Measurements from ENCODE around the gene C2CD5.
"Not testable (repeated sequence)": the region's sequence is repeated elsewhere in the genome, so short reads cannot be mapped to it uniquely, and the experiment has no call there.

Gene C2CD5

DNA sequence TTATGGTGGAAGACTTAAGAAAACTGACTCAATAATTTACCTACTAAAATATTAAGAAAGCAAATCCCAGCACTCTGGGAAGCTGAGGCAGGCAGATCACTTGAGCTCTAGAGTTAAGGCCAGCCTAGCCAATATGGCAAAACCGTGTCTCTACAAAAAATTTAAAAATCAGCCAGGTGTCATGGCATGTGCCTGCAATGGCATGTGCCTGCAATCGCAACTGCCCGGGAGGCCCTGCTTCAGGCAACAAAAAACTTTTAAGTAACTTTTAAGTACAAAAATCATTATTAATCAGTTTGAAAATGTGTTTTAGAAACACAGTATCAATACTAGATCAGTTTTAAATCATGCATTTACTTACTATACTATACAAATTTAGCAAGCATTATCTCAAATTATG is 17.5 kb downstream of the C2CD5 start:
- peaks cover 6% of the 10 kb centered on the region for H3K4me1 Mint-ChIP-seq (ENCODE audit: low read depth)
- peaks cover 9% of the 10 kb centered on the region for H3K9me3 Mint-ChIP-seq
- DNase-seq (ENCODE audit: low spot score), result no peak
- H3K36me3 Mint-ChIP-seq (ENCODE audit: low read depth), result peaks cover 36% of the 10 kb centered on the region
- no peak overlapping the region for H3K27ac Mint-ChIP-seq
- no peak overlapping the region for H3K4me3 Mint-ChIP-seq
- no peaks in the 10 kb centered on the region for H3K27me3 Mint-ChIP-seq (ENCODE audit: low read depth)

DNA sequence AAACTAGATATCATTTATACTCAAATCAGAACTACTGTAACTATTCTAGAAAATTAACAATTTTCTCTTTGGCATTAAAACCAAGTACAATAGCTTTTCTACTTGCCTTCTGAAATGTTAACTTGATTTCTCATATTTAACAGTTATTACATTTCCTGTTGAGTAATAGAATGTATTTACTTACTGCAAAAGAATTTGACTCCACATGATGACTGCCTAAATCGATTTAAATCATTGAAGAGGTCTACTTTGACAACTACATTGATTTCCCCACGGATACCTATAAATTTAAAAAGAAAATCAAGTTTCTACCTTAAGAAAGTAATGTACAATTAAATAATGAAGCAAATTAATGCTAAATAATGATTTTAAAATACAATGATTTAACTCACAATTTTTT is 18.9 kb downstream of the C2CD5 start:
- Mint-ChIP-seq H3K4me1 (ENCODE audit: low read depth) (peaks cover 6% of the 10 kb centered on the region), H3K27ac (no peak overlapping the region), H3K4me3 (no peak overlapping the region), H3K9me3 (no peaks in the 10 kb centered on the region), H3K27me3 (ENCODE audit: low read depth) (no peaks in the 10 kb centered on the region), H3K36me3 (ENCODE audit: low read depth) (peaks cover 29% of the 10 kb centered on the region)
- DNase-seq (ENCODE audit: low spot score), result no peak

DNA sequence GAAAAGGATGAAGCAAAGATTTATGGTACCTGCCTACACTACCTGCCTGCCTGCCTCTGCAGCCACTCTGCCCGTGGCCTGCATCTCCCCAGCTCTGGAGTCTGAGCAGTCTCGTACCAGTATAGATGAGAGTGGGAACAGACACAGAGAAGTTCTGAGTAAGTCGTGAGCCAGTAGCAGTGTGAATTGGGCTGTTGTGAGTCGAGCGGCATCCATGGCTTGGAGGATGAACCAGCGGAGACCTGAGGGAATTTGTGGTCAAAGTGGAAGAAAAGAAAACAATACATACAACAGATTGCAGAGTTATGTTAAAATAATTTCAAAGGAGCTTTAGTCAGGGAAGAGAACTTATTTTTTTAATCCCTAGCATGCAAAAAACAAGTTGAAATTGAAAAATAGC is 25.3 kb downstream of the C2CD5 start:
- H3K27ac Mint-ChIP-seq, result no peak overlapping the region
- peaks cover 30% of the 10 kb centered on the region for H3K36me3 Mint-ChIP-seq (ENCODE audit: low read depth)
- DNase-seq (ENCODE audit: low spot score), result no peak
- H3K27me3 Mint-ChIP-seq (ENCODE audit: low read depth), result no peaks in the 10 kb centered on the region
- H3K9me3 Mint-ChIP-seq, result no peaks in the 10 kb centered on the region
- no peak overlapping the region for H3K4me3 Mint-ChIP-seq
- peaks cover 5% of the 10 kb centered on the region for H3K4me1 Mint-ChIP-seq (ENCODE audit: low read depth)

DNA sequence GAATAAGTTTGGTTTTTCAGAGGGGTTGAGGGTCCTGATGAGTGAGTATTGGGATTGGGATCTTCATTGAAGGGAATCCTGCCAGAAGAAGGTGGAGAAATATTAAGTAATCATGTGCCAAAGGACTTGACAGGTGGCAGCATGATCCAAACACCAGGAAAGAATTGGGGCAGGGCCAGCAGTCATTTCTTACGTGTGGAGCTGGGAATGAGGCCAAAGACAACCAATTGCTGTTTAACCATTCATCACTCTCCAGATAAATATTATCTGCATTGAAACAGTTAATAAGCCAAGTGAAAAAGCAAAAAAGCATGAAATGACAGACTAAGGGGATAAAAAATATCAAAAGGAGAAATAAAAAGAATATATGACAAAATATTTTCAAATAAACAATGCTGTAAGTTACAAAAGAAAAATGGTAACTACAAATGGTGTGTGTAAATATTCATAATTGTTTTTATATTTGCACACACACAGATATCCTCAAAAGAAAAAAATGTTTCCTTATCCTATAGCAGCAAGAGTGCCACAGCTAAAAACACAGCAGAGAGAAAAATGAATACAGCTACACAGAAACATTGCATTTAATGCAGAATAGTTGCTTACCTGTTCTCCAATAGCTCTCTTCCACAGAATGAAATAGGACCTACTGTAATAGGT is 26.2 kb downstream of the C2CD5 start:
- Mint-ChIP-seq H3K27ac (no peak overlapping the region), H3K4me3 (no peak overlapping the region), H3K27me3 (ENCODE audit: low read depth) (no peaks in the 10 kb centered on the region), H3K9me3 (no peaks in the 10 kb centered on the region), H3K4me1 (ENCODE audit: low read depth) (peaks cover 5% of the 10 kb centered on the region), H3K36me3 (ENCODE audit: low read depth) (peaks cover 26% of the 10 kb centered on the region)
- DNase-seq (ENCODE audit: low spot score), result no peak

DNA sequence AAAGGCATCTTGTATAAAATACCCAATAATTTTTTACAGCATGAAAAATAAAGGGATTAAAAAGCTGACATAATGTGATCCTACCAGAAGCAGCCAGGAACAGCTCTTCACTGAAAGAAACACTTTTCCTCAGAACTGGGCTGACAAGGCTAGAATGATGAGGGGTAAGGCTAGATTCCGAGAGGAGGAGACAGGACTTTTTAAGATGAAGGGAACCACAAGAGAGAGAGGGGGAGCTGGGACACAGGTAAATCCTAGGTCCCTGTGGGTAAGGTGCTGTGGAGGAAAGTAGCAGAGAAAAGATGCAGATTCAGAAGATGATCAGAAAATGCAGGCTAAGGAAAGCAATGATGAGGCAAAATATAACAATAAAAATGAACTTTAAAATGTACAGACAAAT is 29.5 kb downstream of the C2CD5 start:
- no peaks in the 10 kb centered on the region for H3K27me3 Mint-ChIP-seq (ENCODE audit: low read depth)
- no peaks in the 10 kb centered on the region for H3K9me3 Mint-ChIP-seq
- peaks cover 18% of the 10 kb centered on the region for H3K36me3 Mint-ChIP-seq (ENCODE audit: low read depth)
- no peak overlapping the region for H3K4me3 Mint-ChIP-seq
- H3K4me1 Mint-ChIP-seq (ENCODE audit: low read depth), result peaks cover 3% of the 10 kb centered on the region
- no peak overlapping the region for H3K27ac Mint-ChIP-seq
- no peak for DNase-seq (ENCODE audit: low spot score)

DNA sequence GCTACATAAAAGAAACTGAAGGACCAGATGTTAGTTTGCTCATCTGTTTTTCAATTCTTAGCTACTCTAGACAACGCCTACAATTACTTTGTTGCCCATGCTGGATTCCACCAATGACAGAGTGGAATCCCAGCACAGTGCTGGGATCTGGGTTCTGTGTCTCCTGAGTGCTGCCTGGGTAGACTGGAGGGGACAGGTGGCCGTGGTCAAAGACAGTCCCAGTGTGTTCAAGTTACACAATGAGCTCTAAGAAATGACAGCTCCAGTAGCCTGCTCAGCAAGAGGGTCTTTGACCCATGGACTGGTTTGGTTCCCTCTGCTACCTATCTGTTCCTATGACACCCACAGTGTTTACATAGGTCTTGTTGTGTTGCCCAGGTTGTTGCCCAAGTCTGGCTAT is 38.5 kb downstream of the C2CD5 start:
- no peak overlapping the region for H3K27ac Mint-ChIP-seq
- peaks cover 19% of the 10 kb centered on the region for H3K36me3 Mint-ChIP-seq (ENCODE audit: low read depth)
- H3K4me3 Mint-ChIP-seq, result no peak overlapping the region
- DNase-seq (ENCODE audit: low spot score), result no peak
- H3K4me1 Mint-ChIP-seq (ENCODE audit: low read depth), result no peaks in the 10 kb centered on the region
- H3K27me3 Mint-ChIP-seq (ENCODE audit: low read depth), result no peaks in the 10 kb centered on the region
- no peaks in the 10 kb centered on the region for H3K9me3 Mint-ChIP-seq

DNA sequence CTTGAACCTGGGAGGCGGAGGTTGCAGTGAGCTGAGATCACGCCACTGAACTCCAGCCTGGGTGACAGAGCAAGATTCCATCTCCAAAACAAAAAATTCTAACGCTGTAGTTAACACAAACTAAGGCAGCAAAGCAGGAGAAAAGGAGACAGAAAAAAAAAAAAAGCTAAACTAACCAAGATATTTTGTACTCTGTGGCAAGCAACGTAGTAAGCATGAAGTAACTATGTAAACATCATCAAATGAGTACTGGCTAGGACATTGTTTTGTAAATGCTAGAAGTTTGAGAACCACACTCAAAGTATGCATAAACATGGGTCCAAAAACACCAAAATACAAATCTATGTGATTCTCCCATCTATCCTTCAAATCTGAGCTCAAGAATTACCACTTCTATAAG is 44.2 kb downstream of the C2CD5 start:
- no peak overlapping the region for H3K4me3 Mint-ChIP-seq
- peaks cover 2% of the 10 kb centered on the region for H3K4me1 Mint-ChIP-seq (ENCODE audit: low read depth)
- no peak overlapping the region for H3K27ac Mint-ChIP-seq
- H3K9me3 Mint-ChIP-seq, result no peaks in the 10 kb centered on the region
- peaks cover 29% of the 10 kb centered on the region for H3K36me3 Mint-ChIP-seq (ENCODE audit: low read depth)
- DNase-seq (ENCODE audit: low spot score), result no peak
- H3K27me3 Mint-ChIP-seq (ENCODE audit: low read depth), result no peaks in the 10 kb centered on the region

DNA sequence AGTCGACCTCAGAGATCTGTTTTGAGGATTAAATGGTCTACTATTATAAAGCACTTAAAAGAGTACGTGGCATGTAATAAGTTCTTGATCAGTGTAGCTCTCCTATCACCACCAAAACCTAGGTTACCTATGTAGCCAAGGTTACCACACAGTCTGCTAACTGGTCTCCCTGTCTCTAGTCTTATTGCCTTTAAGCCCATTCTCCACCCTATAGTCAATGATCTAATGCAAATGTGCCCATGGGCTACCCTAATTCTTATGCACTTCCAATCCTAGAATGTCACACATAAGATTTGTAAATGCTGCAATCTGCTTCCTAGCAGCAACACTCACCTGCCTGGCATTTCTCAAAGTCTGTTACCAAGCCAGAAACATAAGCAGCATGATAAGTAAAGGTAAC is 44.9 kb downstream of the C2CD5 start:
- Mint-ChIP-seq H3K4me1 (ENCODE audit: low read depth) (peaks cover 2% of the 10 kb centered on the region), H3K27ac (no peak overlapping the region), H3K9me3 (no peaks in the 10 kb centered on the region), H3K4me3 (no peak overlapping the region), H3K27me3 (ENCODE audit: low read depth) (no peaks in the 10 kb centered on the region), H3K36me3 (ENCODE audit: low read depth) (peaks cover 26% of the 10 kb centered on the region)
- DNase-seq (ENCODE audit: low spot score), result no peak

DNA sequence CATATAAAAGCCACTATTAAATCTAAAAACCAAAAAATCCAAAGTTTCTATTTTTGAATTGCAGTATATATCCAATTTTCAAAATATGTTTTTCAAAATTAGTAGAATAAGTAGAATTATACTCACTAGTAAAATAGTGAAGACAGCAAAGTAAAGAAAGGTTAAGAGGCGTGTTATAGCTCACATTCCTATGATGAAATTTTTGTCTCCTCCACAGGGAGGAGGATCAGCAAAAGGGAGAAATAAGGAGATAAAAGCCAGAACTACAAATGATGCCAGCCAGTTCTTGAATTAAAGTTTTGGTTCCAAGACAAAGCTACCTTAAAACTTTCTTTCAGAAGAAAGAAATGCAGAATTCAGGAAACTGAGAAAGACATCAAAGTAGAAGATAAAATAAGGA is 50.0 kb downstream of the C2CD5 start:
- Mint-ChIP-seq H3K27ac (no peak overlapping the region), H3K36me3 (ENCODE audit: low read depth) (peaks cover 26% of the 10 kb centered on the region), H3K9me3 (no peaks in the 10 kb centered on the region), H3K4me3 (no peak overlapping the region), H3K4me1 (ENCODE audit: low read depth) (peaks cover 2% of the 10 kb centered on the region), H3K27me3 (ENCODE audit: low read depth) (no peaks in the 10 kb centered on the region)
- DNase-seq (ENCODE audit: low spot score), result no peak

DNA sequence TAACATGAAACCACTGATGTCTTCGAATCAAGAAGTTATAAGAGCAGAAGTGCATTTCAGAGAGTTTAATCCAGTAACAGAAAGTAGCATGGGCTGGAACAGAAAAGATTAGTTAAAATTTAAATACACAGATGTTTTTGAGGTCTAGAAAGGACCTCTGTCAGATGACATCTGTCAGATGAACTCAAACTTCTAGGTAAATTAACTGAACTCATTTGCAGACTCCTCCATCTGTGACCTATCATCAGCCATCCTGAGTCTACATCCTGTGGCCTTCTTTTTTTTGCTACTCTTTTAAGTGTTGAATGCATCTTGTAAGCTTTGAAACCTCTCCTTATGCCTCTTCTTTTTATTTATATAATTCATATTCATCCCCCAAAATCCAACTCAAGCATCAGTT is 53.3 kb downstream of the C2CD5 start:
- no peak overlapping the region for H3K4me3 Mint-ChIP-seq
- no peak overlapping the region for H3K27ac Mint-ChIP-seq
- DNase-seq (ENCODE audit: low spot score), result no peak
- no peaks in the 10 kb centered on the region for H3K27me3 Mint-ChIP-seq (ENCODE audit: low read depth)
- H3K4me1 Mint-ChIP-seq (ENCODE audit: low read depth), result no peaks in the 10 kb centered on the region
- H3K36me3 Mint-ChIP-seq (ENCODE audit: low read depth), result peaks cover 36% of the 10 kb centered on the region
- H3K9me3 Mint-ChIP-seq, result no peaks in the 10 kb centered on the region

DNA sequence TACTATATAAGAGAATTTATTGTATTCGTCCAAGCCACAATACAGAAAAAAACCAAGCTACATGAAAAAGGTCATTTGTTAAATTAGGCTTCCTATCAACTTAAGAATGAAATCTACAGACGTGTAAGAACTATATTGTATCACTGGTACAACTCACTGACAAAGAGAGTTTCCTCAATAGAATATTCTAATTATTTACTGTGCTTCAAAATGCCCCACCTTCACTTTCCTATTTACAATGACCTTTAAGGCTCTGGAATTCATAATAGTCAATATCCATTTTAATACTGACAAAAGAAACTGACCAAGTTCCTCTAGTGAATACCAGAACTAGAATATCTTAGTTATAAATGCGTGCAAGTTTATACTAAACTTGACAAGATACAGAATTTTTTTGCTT is 55.9 kb downstream of the C2CD5 start:
- Mint-ChIP-seq H3K27ac (no peak overlapping the region), H3K9me3 (no peaks in the 10 kb centered on the region), H3K4me1 (ENCODE audit: low read depth) (no peaks in the 10 kb centered on the region), H3K27me3 (ENCODE audit: low read depth) (no peaks in the 10 kb centered on the region), H3K36me3 (ENCODE audit: low read depth) (peaks cover 46% of the 10 kb centered on the region), H3K4me3 (no peak overlapping the region)
- DNase-seq (ENCODE audit: low spot score), result no peak

DNA sequence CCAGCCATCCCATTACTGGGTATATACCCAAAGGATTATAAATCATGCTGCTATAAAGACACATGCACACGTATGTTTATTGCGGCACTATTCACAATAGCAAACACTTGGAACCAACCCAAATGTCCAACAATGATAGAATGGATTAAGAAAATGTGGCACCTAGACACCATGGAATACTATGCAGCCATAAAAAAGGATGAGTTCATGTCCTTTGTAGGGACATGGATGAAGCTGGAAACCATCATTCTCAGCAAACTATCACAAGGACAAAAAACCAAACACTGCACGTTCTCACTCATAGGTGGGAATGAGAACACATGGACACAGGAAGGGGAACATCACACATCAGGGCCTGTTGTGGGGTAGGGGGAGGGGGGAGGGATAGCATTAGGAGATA is 56.7 kb downstream of the C2CD5 start:
- H3K27ac Mint-ChIP-seq; H3K27me3 Mint-ChIP-seq (ENCODE audit: low read depth); DNase-seq (ENCODE audit: low spot score); H3K4me3 Mint-ChIP-seq; H3K9me3 Mint-ChIP-seq; H3K4me1 Mint-ChIP-seq (ENCODE audit: low read depth): not testable (repeated sequence)
- peaks cover 44% of the 10 kb centered on the region for H3K36me3 Mint-ChIP-seq (ENCODE audit: low read depth)

DNA sequence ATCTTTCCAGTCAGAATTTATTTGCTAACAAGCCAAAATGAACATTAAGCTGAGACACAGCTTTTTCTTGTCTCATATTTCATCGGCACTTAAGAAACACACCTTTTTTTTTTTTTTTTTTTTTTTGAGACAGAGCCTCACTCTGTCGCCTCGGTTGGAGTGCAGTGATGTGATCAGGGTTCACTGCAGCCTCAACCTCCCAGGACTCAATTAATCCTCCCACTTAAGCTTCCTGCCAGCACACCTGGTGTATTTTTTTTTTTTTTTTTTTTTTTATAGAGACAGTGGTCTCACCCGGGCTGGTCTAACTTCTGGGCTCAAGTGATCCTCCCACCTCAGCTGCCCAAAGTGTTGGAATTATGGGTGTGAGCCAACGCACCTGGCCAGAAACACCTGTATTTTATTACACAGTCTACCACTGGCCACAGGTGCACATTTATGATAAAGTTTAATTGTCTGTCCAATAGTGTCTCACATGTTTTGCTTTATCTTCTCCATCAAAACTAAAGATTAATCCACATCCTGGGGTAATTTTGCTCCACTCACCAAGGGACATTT is 62.7 kb downstream of the C2CD5 start:
- Mint-ChIP-seq H3K27me3 (ENCODE audit: low read depth) (no peaks in the 10 kb centered on the region), H3K4me3 (no peak overlapping the region), H3K36me3 (ENCODE audit: low read depth) (peaks cover 37% of the 10 kb centered on the region), H3K4me1 (ENCODE audit: low read depth) (peaks cover 16% of the 10 kb centered on the region), H3K9me3 (no peaks in the 10 kb centered on the region), H3K27ac (no peak overlapping the region)
- DNase-seq (ENCODE audit: low spot score), result no peak

DNA sequence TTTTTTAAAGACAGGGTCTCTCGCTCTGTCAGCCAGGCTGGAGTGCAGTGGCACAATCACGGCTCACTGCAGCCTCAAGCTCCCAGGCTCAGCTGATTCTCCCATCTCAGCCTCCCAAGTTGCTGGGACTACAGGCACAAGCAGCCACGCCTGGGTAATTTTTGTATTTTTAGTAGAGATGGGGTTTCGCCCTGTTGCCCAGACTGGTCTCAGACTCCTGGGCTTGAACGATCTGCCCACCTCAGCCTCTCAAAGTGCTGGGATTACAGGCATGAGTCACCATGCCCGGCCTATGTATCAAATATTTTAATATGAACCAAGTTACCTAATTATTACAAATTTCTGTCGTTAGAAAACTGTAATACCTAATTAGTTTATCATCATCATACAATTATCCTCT is 63.5 kb downstream of the C2CD5 start:
- peaks cover 34% of the 10 kb centered on the region for H3K36me3 Mint-ChIP-seq (ENCODE audit: low read depth)
- H3K9me3 Mint-ChIP-seq; H3K4me3 Mint-ChIP-seq; DNase-seq (ENCODE audit: low spot score); H3K27me3 Mint-ChIP-seq (ENCODE audit: low read depth); H3K27ac Mint-ChIP-seq: not testable (repeated sequence)
- H3K4me1 Mint-ChIP-seq (ENCODE audit: low read depth), result peaks cover 16% of the 10 kb centered on the region

DNA sequence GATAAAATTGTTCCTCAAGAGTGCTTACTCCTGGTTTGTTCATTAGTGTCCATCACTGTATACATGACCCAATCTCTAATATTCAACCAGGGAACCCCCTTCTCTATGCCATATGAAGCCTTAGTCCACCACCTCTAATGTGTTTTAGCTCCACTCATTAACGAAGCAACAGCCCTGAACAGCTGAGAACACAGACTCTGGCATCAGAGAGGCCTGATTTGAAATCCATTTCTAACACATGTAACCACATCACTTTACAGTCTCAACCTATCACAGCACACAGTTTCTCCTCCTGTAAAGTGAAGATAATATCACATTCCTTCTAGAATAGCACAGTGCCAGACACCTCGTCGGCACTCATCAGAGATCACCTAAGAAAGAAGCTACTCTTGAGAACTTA is 64.3 kb downstream of the C2CD5 start:
- H3K27ac Mint-ChIP-seq, result peak overlapping the region; percentile 76
- no peak for DNase-seq (ENCODE audit: low spot score)
- H3K27me3 Mint-ChIP-seq (ENCODE audit: low read depth), result no peaks in the 10 kb centered on the region
- no peaks in the 10 kb centered on the region for H3K9me3 Mint-ChIP-seq
- no peak overlapping the region for H3K4me3 Mint-ChIP-seq
- H3K4me1 Mint-ChIP-seq (ENCODE audit: low read depth), result peaks cover 16% of the 10 kb centered on the region
- H3K36me3 Mint-ChIP-seq (ENCODE audit: low read depth), result peaks cover 34% of the 10 kb centered on the region
